AG04449 (cell line): ENCODE measurements around the gene GPRIN3.

Experiments used
- CTCF ChIA-PET: fragments of 350-600 bp; formaldehyde crosslinking; extraction: SDS; loops from one replicate; lab custom pipeline; 2021; ENCODE audit warnings: antibody characterized with exemption; lab: Yijun Ruan, JAX
- POLR2A ChIA-PET: fragments of 400-600, 350-600 bp; formaldehyde crosslinking; extraction: SDS; loops from one replicate; lab custom pipeline; 2020; ENCODE audit warnings: antibody characterized with exemption, inconsistent platforms; lab: Yijun Ruan, JAX
- DNase-seq: peaks from one replicate; pipeline ENCODE4 v3.0.0-alpha.2; 2010; ENCODE audit warnings: low read depth, low spot score
- H3K4me3 ChIP-seq: 2 replicates; pipeline ENCODE4 v1.5.1; 2011; ENCODE audit warnings: low read depth, mild to moderate bottlenecking, control low read depth, low read length
- CTCF ChIP-seq: IDR thresholded peaks from one replicate; pipeline ENCODE4 v1.5.1; 2011; ENCODE audit warnings: mild to moderate bottlenecking, moderate library complexity, low read length, control low read depth, inconsistent platforms; ENCODE audit not compliant: insufficient read depth; ENCODE audit errors: missing control alignments

Gene GPRIN3

GRCh38 chr4:89251396-89251795 lies 56.2 kb downstream of the GPRIN3 start:
- DNase-seq = no peak
- ChIA-PET CTCF (no interaction called here), POLR2A (no interaction called here)
- no peak overlapping the region for H3K4me3 ChIP-seq
- TF ChIP-seq CTCF = no peak

- DNase-seq = no peak
- CTCF ChIA-PET = no interaction called here
- POLR2A ChIA-PET = no interaction called here
- H3K4me3 ChIP-seq = no peak overlapping the region
- no peak for TF ChIP-seq CTCF
These were observed 57.8 kb downstream of the GPRIN3 start for GRCh38 chr4:89249716-89250361.

- no peak for DNase-seq
- ChIA-PET CTCF (interaction anchor here (1.4 kb wide), 1 partner anchor 11 kb away, joined by 3 read pairs; no protein-coding TSS in a partner anchor), POLR2A (no interaction called here)
- no peak overlapping the region for H3K4me3 ChIP-seq
- no peak for TF ChIP-seq CTCF
These were observed 58.3 kb downstream of the GPRIN3 start for GRCh38 chr4:89249313-89249712.

- POLR2A ChIA-PET = no interaction called here
- TF ChIP-seq CTCF = no peak
- CTCF ChIA-PET = interaction anchor here (1.4 kb wide), 1 partner anchor 12 kb away, joined by 3 read pairs; no protein-coding TSS in a partner anchor
These were observed 58.7 kb downstream of the GPRIN3 start for GRCh38 chr4:89248879-89249281.

GRCh38 chr4:89247951-89248350 lies 59.6 kb downstream of the GPRIN3 start:
- ChIA-PET CTCF (interaction anchor here (1.4 kb wide), 1 partner anchor 13 kb away, joined by 3 read pairs; no protein-coding TSS in a partner anchor), POLR2A (no interaction called here)
- no peak for TF ChIP-seq CTCF
- DNase-seq = no peak
- H3K4me3 ChIP-seq = no peak overlapping the region

More at GRCh38 chr4:89248879-89249281, 58.7 kb downstream of the GPRIN3 start:
- no peak for DNase-seq
- no peak overlapping the region for H3K4me3 ChIP-seq

GRCh38 chr4:89245459-89245858 lies 62.1 kb downstream of the GPRIN3 start:
- no peak overlapping the region for H3K4me3 ChIP-seq
- TF ChIP-seq CTCF = no peak
- ChIA-PET CTCF (no interaction called here), POLR2A (no interaction called here)
- no peak for DNase-seq
